ENCODE results near the gene ULK2. TPM values are rescaled to one million over a fixed set of nuclear protein-coding genes. Genes with fewer than 3 reads are reported as not detected.

The ULK2 gene
- total RNA-seq, 1 experiment from 2014 or later: 12.7 TPM

- no peaks in the 10 kb centered on the region for H3K9me2 ChIP-seq (ENCODE audit: insufficient read depth)
- no peaks in the 10 kb centered on the region for H3K36me3 ChIP-seq (ENCODE audit: control insufficient read depth in 1 of 2, insufficient read depth in 2 of 2, low read length in 2 of 2)
- no TSS peak for BruUV-seq (replicated peaks)
- intact Hi-C loops (cut with micrococcal nuclease): no loop called here
- H3K27me3 ChIP-seq (ENCODE audit: insufficient read depth, low read length): no peaks in the 10 kb centered on the region
- H4K20me1 ChIP-seq (ENCODE audit: insufficient read depth): no peaks in the 10 kb centered on the region
- H2AFZ ChIP-seq (ENCODE audit: low read depth, low read length, poor library complexity, severe bottlenecking): no peak overlapping the region
- ChIA-PET POLR2A (no interaction called here), RAD21 (ENCODE audit: low non-redundant PET in 1 of 2, low total read pairs in 2 of 2, uncharacterized antibody in 2 of 2, unreplicated experiment in 2 of 2) (no interaction called here), CTCF (no interaction called here)
- H3K9me3 ChIP-seq (ENCODE audit: control insufficient read depth in 1 of 2, insufficient read depth in 1 of 2, low read depth in 1 of 2, low read length in 2 of 2): no peaks in the 10 kb centered on the region
- ATAC-seq: no peak
- H3K79me2 ChIP-seq (ENCODE audit: insufficient read depth, low read length): no peaks in the 10 kb centered on the region
- TF ChIP-seq POLR2A (IDR thresholded peaks at IDR 0.05; ENCODE audit: borderline replicate concordance, extremely low read depth, insufficient read depth, insufficient read length) (no peak), TCF7L2 (IDR thresholded peaks at IDR 0.05; ENCODE audit: borderline replicate concordance, extremely low read depth, insufficient read depth, insufficient read length) (no peak), EZH2phosphoT487 (IDR thresholded peaks at IDR 0.05; ENCODE audit: borderline replicate concordance) (no peak), SP1 (IDR thresholded peaks at IDR 0.05; ENCODE audit: low read depth) (no peak), MAX (IDR thresholded peaks at IDR 0.05) (no peak), CBX3 (IDR thresholded peaks at IDR 0.05; ENCODE audit: low read depth) (no peak), EZH2 (IDR thresholded peaks at IDR 0.05) (no peak), ELF1 (IDR thresholded peaks at IDR 0.05; ENCODE audit: borderline replicate concordance, low read depth) (no peak), EGR1 (IDR thresholded peaks at IDR 0.05; ENCODE audit: low read depth) (no peak), ZFX (IDR thresholded peaks at IDR 0.05) (no peak), CEBPB (IDR thresholded peaks at IDR 0.05; ENCODE audit: low read depth) (no peak), POLR2AphosphoS5 (IDR thresholded peaks at IDR 0.05; ENCODE audit: low read depth, low read length) (no peak)
- peaks cover 8 to 15% of the 10 kb centered on the region in 2 experiments; a peak in 3 of 4 replicates for H3K4me1 ChIP-seq (ENCODE audit: control insufficient read depth in 1 of 2, insufficient read depth in 2 of 2, low read length in 2 of 2)
- H3K4me2 ChIP-seq (ENCODE audit: low read length): no peak overlapping the region
- no peak overlapping the region for H3K4me3 ChIP-seq (replicated peaks in 1 of 2; ENCODE audit: low read depth in 1 of 2, low read length in 2 of 2)
- no peak for DNase-seq (ENCODE audit: low read depth, low spot score)
- H3K27ac ChIP-seq (ENCODE audit: low read depth, low read length): no peak overlapping the region
- no peak overlapping the region for H3K9ac ChIP-seq (ENCODE audit: low read length)
Measured at GRCh38 chr17:19740933-19741332, 126.8 kb downstream of the ULK2 start.
